Articular chondrocyte of knee joint (primary cell): ENCODE results near the gene POU2AF2. TPM values are rescaled to one million over a fixed set of nuclear protein-coding genes. Genes with fewer than 3 reads are reported as not detected.

Experiments
- total RNA-seq: library from RNA; depleted of rRNA; stranded (reverse); fragments of >200 nt; gene quantifications from 2 replicates; pipeline ENCODE4 v1.2.3, GENCODE V29; 2012

Gene POU2AF2, protein sequence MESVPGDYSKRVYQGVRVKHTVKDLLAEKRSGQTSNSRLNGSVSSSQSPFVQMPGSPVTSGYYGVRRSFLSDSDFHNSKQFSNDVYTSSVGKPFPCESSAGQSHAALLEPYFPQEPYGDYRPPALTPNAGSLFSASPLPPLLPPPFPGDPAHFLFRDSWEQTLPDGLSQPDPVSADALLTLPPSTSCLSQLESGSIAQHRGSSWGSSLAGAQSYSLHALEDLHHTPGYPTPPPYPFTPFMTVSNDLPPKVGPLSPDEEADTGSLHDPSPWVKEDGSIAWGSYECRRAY
- not detected in 2 replicates for total RNA-seq

DNA sequence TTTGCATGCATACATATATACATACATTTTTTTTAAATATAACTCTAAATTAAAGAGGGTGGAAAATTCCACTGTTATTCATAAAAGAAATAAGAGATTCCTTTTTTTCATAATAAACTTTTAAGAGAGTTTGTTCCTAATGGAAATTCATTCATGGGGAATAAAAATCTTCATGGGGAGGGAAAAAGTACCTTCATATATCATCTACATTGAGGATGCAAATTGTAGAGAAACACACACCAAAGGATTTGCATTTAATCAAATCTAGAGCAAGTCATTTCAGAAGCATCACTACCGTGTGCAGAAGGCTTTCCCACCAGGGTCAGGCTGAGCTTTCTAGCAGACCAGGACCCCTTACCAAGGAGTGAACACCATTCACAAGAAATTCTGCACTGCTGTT lies at the start of gene POU2AF2:
Gene POU2AF2, plus strand, starts transcription at position 301 of the 400 bp plus-strand sequence. CDS start 129 bp downstream, outside the sequence.

GRCh38 chr11:111298413-111299100 lies 53.0 kb downstream of the POU2AF2 start, which contains the start of gene POU2AF3:
Gene POU2AF3 (plus strand): TSS chr11:111298546. CDS start chr11:111298582, 36 bp downstream.

Other genes starting within 250 kb of the POU2AF2 start
- gene POU2AF3, start 52.8 kb downstream of the POU2AF2 start, total RNA-seq = not detected in 2 replicates
- gene POU2AF1, start 133.6 kb downstream of the POU2AF2 start, total RNA-seq = not detected in 2 replicates